Lung (tissue), 16 donors: ENCODE results near the gene OTUB2. TPM values are rescaled to one million over a fixed set of nuclear protein-coding genes. Genes with fewer than 3 reads are reported as not detected.
A peak's percentile ranks its signal among the peaks of the same experiment; 100 is the strongest.

Experiments used
- ATAC-seq: fragments of 200-7000 bp; cut with Tn5 transposase; one replicate; pipeline ENCODE4 v1.9.1; 2020; ENCODE audit warnings: moderate number of reproducible peaks; ENCODE audit not compliant: insufficient read depth, low FRiP score
- DNase-seq, 3 donors: peaks; one replicate each; pipeline ENCODE4 v3.0.0-alpha.2; 2013 to 2017
- H3K27ac ChIP-seq, 2 donors: one replicate each; pipeline ENCODE4 v1.5.1; 2013; ENCODE audit warnings: mild to moderate bottlenecking in 2 of 2, moderate library complexity in 2 of 2, control low read depth in 1 of 2, inconsistent platforms in 1 of 2, low read depth in 1 of 2, low read length in 1 of 2
- H3K27me3 ChIP-seq, 3 donors: one replicate each; pipeline ENCODE4 v1.5.1; 2013; ENCODE audit warnings: low read length in 2 of 3; ENCODE audit not compliant: control insufficient read depth in 3 of 3, insufficient read depth in 3 of 3
- H3K36me3 ChIP-seq, 4 donors: one replicate each; pipeline ENCODE4 v1.5.1; 2013; ENCODE audit warnings: low read length in 4 of 4, mild to moderate bottlenecking in 1 of 4, moderate library complexity in 1 of 4; ENCODE audit not compliant: control insufficient read depth in 4 of 4, insufficient read depth in 4 of 4
- H3K4me1 ChIP-seq, 5 donors: one replicate each; pipeline ENCODE4 v1.5.1; 2013; ENCODE audit warnings: low read length in 5 of 5, mild to moderate bottlenecking in 2 of 5, moderate library complexity in 1 of 5; ENCODE audit not compliant: control insufficient read depth in 5 of 5, insufficient read depth in 5 of 5
- H3K4me3 ChIP-seq: one replicate; pipeline ENCODE4 v1.5.1; 2013; ENCODE audit warnings: mild to moderate bottlenecking, control low read depth, moderate library complexity
- H3K9ac ChIP-seq, 2 donors: one replicate each; pipeline ENCODE4 v1.5.1; 2013; ENCODE audit warnings: low read length in 2 of 2, control low read depth in 1 of 2; ENCODE audit not compliant: insufficient read depth in 1 of 2
- H3K9me3 ChIP-seq, 4 donors: one replicate each; pipeline ENCODE4 v1.5.1; 2013; ENCODE audit warnings: low read length in 3 of 4, mild to moderate bottlenecking in 1 of 4, moderate library complexity in 1 of 4; ENCODE audit not compliant: control insufficient read depth in 4 of 4, insufficient read depth in 3 of 4
- WGBS, 2 donors: extraction: QIAGEN DNeasy Blood & Tissue Kit; methylation state at CpG; one replicate each; pipeline ENCODE4 v1.1.7; 2013; 5-methylcytosine and 5-hydroxymethylcytosine counted together
- long read RNA-seq, 5 donors: transcript quantifications; one replicate each; lab custom pipeline, GENCODE V29; 2026
- polyA plus RNA-seq, 2 donors: library from polyadenylated mRNA; stranded (reverse); fragments of 200-250 nt; gene quantifications; one replicate each; pipeline ENCODE4 v1.2.1, GENCODE V29; 2013
- total RNA-seq, 2 donors: library from RNA; depleted of rRNA in 1 of 2; stranded (reverse); fragments of >200 nt in 1 of 2; gene quantifications; one replicate each; pipeline ENCODE4 v1.2.1, GENCODE V29; 2014 to 2021
- TF ChIP-seq, protein P1 (sequence below): IDR thresholded peaks from 2 replicates; pipeline ENCODE4 v1.5.1; 2012; ENCODE audit warnings: mild to moderate bottlenecking; ENCODE audit errors: control extremely low read depth, extremely low read depth
- donor health status: control.
- donor health status: control.
- donor health status: Bipolar disorder and iron deficiency.
- donor health status: healthy.
- donor health status: DM: yes; HTN: yes; CAD: no.

The OTUB2 gene
- total RNA-seq (1 to 10 TPM; 2.1 to 2.2 TPM), polyA plus RNA-seq (under 1 TPM; 0.31 to 0.98 TPM)
- long read RNA-seq, donor 1, partial matches to known transcripts = 0 of 2 reads
- long read RNA-seq, donor 1, other reads (novel, unspliced or antisense) = 0 of 2 reads
- long read RNA-seq, donor 2 = 0 reads
- long read RNA-seq, donor 3 = 0 reads
- long read RNA-seq, donor 4, partial matches to known transcripts = 0 of 1 reads
- long read RNA-seq, donor 4, other reads (novel, unspliced or antisense) = 0 of 1 reads
- long read RNA-seq, donor 5, transcript OTUB2-201 (6 exons, 3,922 nt) = major isoform, 5 of 5 reads
- long read RNA-seq, donor 5, partial matches to known transcripts = 0 of 5 reads
- long read RNA-seq, donor 5, other reads (novel, unspliced or antisense) = 0 of 5 reads

- no peak within 1 kb of the TSS for H3K9ac ChIP-seq
- no peaks in the 10 kb centered on the region for H3K36me3 ChIP-seq
Observed at GRCh38 chr14:94026173-94026888, at the start of gene OTUB2. OTUB2 (plus strand) TSS chr14:94026340; CDS start chr14:94026538, 198 bp downstream.

GRCh38 chr14:93976477-93977057 lies 49.6 kb upstream of the OTUB2 start, which contains the start of gene ASB2:
ASB2 (minus strand) TSS chr14:93976570; CDS start chr14:93964539, 12,031 bp downstream.
- Histone ChIP-seq H3K4me3 (no peak within 1 kb of the TSS), H3K9ac (no peak within 1 kb of the TSS), H3K27ac (peak within 1 kb of the TSS; percentile 20 to 84), H3K9me3 (peaks cover 0 to 2% (median 0%) of the 10 kb centered on the region in 4 donors), H3K36me3 (no peaks in the 10 kb centered on the region), H3K27me3 (peaks cover 0 to 4% (median 0%) of the 10 kb centered on the region in 3 donors), H3K4me1 (peaks cover 0 to 12% (median 4%) of the 10 kb centered on the region in 5 donors)
- 17 to 23% methylated on average over 12 of the region's 12 CpGs for WGBS, 2 donors
- TF ChIP-seq, protein P1, sequence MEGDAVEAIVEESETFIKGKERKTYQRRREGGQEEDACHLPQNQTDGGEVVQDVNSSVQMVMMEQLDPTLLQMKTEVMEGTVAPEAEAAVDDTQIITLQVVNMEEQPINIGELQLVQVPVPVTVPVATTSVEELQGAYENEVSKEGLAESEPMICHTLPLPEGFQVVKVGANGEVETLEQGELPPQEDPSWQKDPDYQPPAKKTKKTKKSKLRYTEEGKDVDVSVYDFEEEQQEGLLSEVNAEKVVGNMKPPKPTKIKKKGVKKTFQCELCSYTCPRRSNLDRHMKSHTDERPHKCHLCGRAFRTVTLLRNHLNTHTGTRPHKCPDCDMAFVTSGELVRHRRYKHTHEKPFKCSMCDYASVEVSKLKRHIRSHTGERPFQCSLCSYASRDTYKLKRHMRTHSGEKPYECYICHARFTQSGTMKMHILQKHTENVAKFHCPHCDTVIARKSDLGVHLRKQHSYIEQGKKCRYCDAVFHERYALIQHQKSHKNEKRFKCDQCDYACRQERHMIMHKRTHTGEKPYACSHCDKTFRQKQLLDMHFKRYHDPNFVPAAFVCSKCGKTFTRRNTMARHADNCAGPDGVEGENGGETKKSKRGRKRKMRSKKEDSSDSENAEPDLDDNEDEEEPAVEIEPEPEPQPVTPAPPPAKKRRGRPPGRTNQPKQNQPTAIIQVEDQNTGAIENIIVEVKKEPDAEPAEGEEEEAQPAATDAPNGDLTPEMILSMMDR = no peak
- ATAC-seq (no peak), DNase-seq (peak in 1 of 3 donors; percentile 35)

More at GRCh38 chr14:94026173-94026888, at the start of gene OTUB2:
- peak; percentile 97 for ATAC-seq
- Histone ChIP-seq H3K9me3 (no peaks in the 10 kb centered on the region), H3K27ac (no peak within 1 kb of the TSS), H3K4me1 (peaks cover 0 to 7% (median 0%) of the 10 kb centered on the region in 5 donors), H3K27me3 (no peaks in the 10 kb centered on the region), H3K4me3 (peak within 1 kb of the TSS; percentile 50)
- TF ChIP-seq, protein P1 = no peak
- DNase-seq = peak; percentile 99 to 100 (median 99)
- 1 to 2% methylated on average over 72 to 74 of the region's 74 CpGs for WGBS, 2 donors

- 72 to 85% methylated on average over 5 of the region's 5 CpGs for WGBS, 2 donors
- Histone ChIP-seq H3K9me3 (peaks cover 0 to 2% (median 0%) of the 10 kb centered on the region in 4 donors), H3K36me3 (no peaks in the 10 kb centered on the region), H3K4me1 (peaks cover 0 to 12% (median 7%) of the 10 kb centered on the region in 5 donors), H3K4me3 (no peak overlapping the region), H3K9ac (no peak overlapping the region), H3K27ac (peak overlapping the region in 1 of 2 donors; percentile 84), H3K27me3 (peaks cover 0 to 4% (median 0%) of the 10 kb centered on the region in 3 donors)
- DNase-seq (no peak), ATAC-seq (no peak)
- TF ChIP-seq, protein P1 = no peak
Observed at GRCh38 chr14:93977171-93977570, 49.0 kb upstream of the OTUB2 start.
